ENCODE measurements around the gene NEDD9.

The NEDD9 gene

GRCh38 chr6:11143394-11144371, 88.8 kb downstream of the NEDD9 start:
- Histone ChIP-seq H3K4me1 (ENCODE audit: control insufficient read depth, insufficient read depth, low read length) (no peaks in the 10 kb centered on the region), H3K27ac (ENCODE audit: extremely low read depth, low read depth, low read length) (no peak overlapping the region), H3K4me3 (ENCODE audit: low read depth, low read length) (no peak overlapping the region), H3K36me3 (ENCODE audit: control insufficient read depth in 2 of 2, insufficient read depth in 1 of 2, low read length in 2 of 2) (no peaks in the 10 kb centered on the region), H3K9me3 (ENCODE audit: control insufficient read depth, insufficient read depth, low read depth, low read length) (no peaks in the 10 kb centered on the region)
- CTCF ChIA-PET: interaction anchor here (0.6 to 5.8 kb wide), 36 partner anchors 8 to 619 kb away, joined by 3 to 110 read pairs (median 4); partner anchors contain the start of gene SMIM13
- POLR2A ChIA-PET: no interaction called here
- no peak for TF ChIP-seq ZBTB26 (tag by site-specific recombination; optimal IDR thresholded peaks at IDR 0.05)
- TF ChIP-seq ZNF629 (tag by site-specific recombination; IDR thresholded peaks at IDR 0.05): peak; percentile 63; the same call in 1 of the 2 replicates
- TF ChIP-seq ZNF626 (tag by site-specific recombination; IDR thresholded peaks at IDR 0.05): no peak
- TF ChIP-seq ZNF639 (tag by site-specific recombination; IDR thresholded peaks at IDR 0.05): 0 out of 2 replicates have a peak, but pooled peaks have one; percentile 36
- TF ChIP-seq ZNF221 (tag by site-specific recombination; IDR thresholded peaks at IDR 0.05; ENCODE audit: borderline replicate concordance): no peak
- no peak for TF ChIP-seq ZNF155 (tag by site-specific recombination; IDR thresholded peaks at IDR 0.05)
- peak; percentile 58; the same call in 1 of the 2 replicates for TF ChIP-seq ZNF324 (tag by site-specific recombination; IDR thresholded peaks at IDR 0.05)
- TF ChIP-seq ZNF16 (tag by site-specific recombination; IDR thresholded peaks at IDR 0.05; ENCODE audit: low read depth): no peak
- peak; percentile 75 for TF ChIP-seq PRDM10 (tag by site-specific recombination; IDR thresholded peaks at IDR 0.05)
- no peak for TF ChIP-seq WT1 (tag by site-specific recombination; IDR thresholded peaks at IDR 0.05)
- TF ChIP-seq ZNF10 (tag by site-specific recombination; IDR thresholded peaks at IDR 0.05): no peak
- TF ChIP-seq ZNF585B (tag by site-specific recombination; IDR thresholded peaks at IDR 0.05): no peak
- TF ChIP-seq ZNF707 (tag by site-specific recombination; IDR thresholded peaks at IDR 0.05): no peak
- no peak for TF ChIP-seq ZNF350 (tag by site-specific recombination; IDR thresholded peaks at IDR 0.05)
- no peak for TF ChIP-seq ELK4 (IDR thresholded peaks at IDR 0.05; ENCODE audit: borderline replicate concordance, low read depth, low read length)
- TF ChIP-seq ZNF280D (tag by site-specific recombination; IDR thresholded peaks at IDR 0.05): no peak
- no peak for TF ChIP-seq ZNF558 (tag by site-specific recombination; IDR thresholded peaks at IDR 0.05)
- no peak for TF ChIP-seq GFI1B (tag by site-specific recombination; IDR thresholded peaks at IDR 0.05)
- TF ChIP-seq ZNF169 (tag by site-specific recombination; IDR thresholded peaks at IDR 0.05): 0 out of 2 replicates have a peak, but pooled peaks have one; percentile 29
- no peak for TF ChIP-seq EGR2 (tag by site-specific recombination; IDR thresholded peaks at IDR 0.05; ENCODE audit: low read depth)
- no peak for TF ChIP-seq BCL11A (tag by site-specific recombination; IDR thresholded peaks at IDR 0.05; ENCODE audit: low read depth)
- peak; percentile 35; the same call in 1 of the 2 replicates for TF ChIP-seq ZNF24 (tag by site-specific recombination; IDR thresholded peaks at IDR 0.05)
- no peak for TF ChIP-seq ZNF560 (tag by site-specific recombination; IDR thresholded peaks at IDR 0.05; ENCODE audit: borderline replicate concordance)
- TF ChIP-seq SETDB1 (IDR thresholded peaks at IDR 0.05; ENCODE audit: insufficient read length, low read length): peak; percentile 38
- TF ChIP-seq KLF8 (tag by site-specific recombination; IDR thresholded peaks at IDR 0.05): peak; percentile 37; the same call in 1 of the 2 replicates
- no peak for TF ChIP-seq ZBTB17 (tag by site-specific recombination; IDR thresholded peaks at IDR 0.05)
- 0 out of 2 replicates have a peak, but pooled peaks have one; percentile 11 for TF ChIP-seq SP7 (tag by site-specific recombination; IDR thresholded peaks at IDR 0.05)
